Measurements from ENCODE around the gene MBD2. TPM values are rescaled to one million over a fixed set of nuclear protein-coding genes. Genes with fewer than 3 reads are reported as not detected.

Gene MBD2
- total and polyA plus RNA-seq, 4 donors, result 9.2 to 16.2 (median 11.4) TPM

GRCh38 chr18:54134053-54134452 lies 90.4 kb downstream of the MBD2 start:
- no peak for DNase-seq (ENCODE audit: low spot score)
- Histone ChIP-seq H3K4me3 (ENCODE audit: low read depth in 1 of 3, low read length in 3 of 3) (no peak overlapping the region), H3K9ac (ENCODE audit: low read depth in 1 of 2, low read length in 2 of 2) (no peak overlapping the region), H3K27ac (ENCODE audit: low read depth in 1 of 2, low read length in 2 of 2) (no peak overlapping the region), H3K4me1 (ENCODE audit: control insufficient read depth in 4 of 4, insufficient read depth in 4 of 4, low read length in 3 of 4) (no peaks in the 10 kb centered on the region), H3K36me3 (ENCODE audit: control insufficient read depth in 4 of 4, insufficient read depth in 3 of 4, low read depth in 1 of 4, low read length in 3 of 4) (no peaks in the 10 kb centered on the region), H3K9me3 (ENCODE audit: control insufficient read depth in 4 of 4, low read length in 3 of 4) (no peaks in the 10 kb centered on the region), H3K27me3 (ENCODE audit: control insufficient read depth in 4 of 4, insufficient read depth in 4 of 4, low read length in 3 of 4) (no peaks in the 10 kb centered on the region)
- TF ChIP-seq EGR1 (IDR thresholded peaks at IDR 0.05; ENCODE audit: low read depth in 2 of 2) (no peak), ZBTB33 (IDR thresholded peaks at IDR 0.05) (no peak), NR2F2 (IDR thresholded peaks at IDR 0.05) (no peak), JUND (IDR thresholded peaks at IDR 0.05) (no peak), RAD21 (IDR thresholded peaks at IDR 0.05) (no peak), YY1 (IDR thresholded peaks at IDR 0.05) (no peak), GABPA (IDR thresholded peaks at IDR 0.05 in 1 of 2, conservative IDR thresholded peaks at IDR 0.05 in 1 of 2) (no peak), TAF1 (conservative IDR thresholded peaks at IDR 0.05) (no peak), HNF4G (IDR thresholded peaks at IDR 0.05) (no peak), RXRA (IDR thresholded peaks at IDR 0.05) (no peak), SP1 (IDR thresholded peaks at IDR 0.05) (no peak), FOXA1 (IDR thresholded peaks at IDR 0.05) (no peak), FOXA2 (IDR thresholded peaks at IDR 0.05) (no peak), ATF3 (IDR thresholded peaks at IDR 0.05) (no peak), HNF4A (conservative IDR thresholded peaks at IDR 0.05) (no peak)
- TF ChIP-seq, protein P1, sequence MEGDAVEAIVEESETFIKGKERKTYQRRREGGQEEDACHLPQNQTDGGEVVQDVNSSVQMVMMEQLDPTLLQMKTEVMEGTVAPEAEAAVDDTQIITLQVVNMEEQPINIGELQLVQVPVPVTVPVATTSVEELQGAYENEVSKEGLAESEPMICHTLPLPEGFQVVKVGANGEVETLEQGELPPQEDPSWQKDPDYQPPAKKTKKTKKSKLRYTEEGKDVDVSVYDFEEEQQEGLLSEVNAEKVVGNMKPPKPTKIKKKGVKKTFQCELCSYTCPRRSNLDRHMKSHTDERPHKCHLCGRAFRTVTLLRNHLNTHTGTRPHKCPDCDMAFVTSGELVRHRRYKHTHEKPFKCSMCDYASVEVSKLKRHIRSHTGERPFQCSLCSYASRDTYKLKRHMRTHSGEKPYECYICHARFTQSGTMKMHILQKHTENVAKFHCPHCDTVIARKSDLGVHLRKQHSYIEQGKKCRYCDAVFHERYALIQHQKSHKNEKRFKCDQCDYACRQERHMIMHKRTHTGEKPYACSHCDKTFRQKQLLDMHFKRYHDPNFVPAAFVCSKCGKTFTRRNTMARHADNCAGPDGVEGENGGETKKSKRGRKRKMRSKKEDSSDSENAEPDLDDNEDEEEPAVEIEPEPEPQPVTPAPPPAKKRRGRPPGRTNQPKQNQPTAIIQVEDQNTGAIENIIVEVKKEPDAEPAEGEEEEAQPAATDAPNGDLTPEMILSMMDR (IDR thresholded peaks at IDR 0.05; ENCODE audit: low read depth, low read length, missing input control), result no peak
- TF ChIP-seq, protein P2, sequence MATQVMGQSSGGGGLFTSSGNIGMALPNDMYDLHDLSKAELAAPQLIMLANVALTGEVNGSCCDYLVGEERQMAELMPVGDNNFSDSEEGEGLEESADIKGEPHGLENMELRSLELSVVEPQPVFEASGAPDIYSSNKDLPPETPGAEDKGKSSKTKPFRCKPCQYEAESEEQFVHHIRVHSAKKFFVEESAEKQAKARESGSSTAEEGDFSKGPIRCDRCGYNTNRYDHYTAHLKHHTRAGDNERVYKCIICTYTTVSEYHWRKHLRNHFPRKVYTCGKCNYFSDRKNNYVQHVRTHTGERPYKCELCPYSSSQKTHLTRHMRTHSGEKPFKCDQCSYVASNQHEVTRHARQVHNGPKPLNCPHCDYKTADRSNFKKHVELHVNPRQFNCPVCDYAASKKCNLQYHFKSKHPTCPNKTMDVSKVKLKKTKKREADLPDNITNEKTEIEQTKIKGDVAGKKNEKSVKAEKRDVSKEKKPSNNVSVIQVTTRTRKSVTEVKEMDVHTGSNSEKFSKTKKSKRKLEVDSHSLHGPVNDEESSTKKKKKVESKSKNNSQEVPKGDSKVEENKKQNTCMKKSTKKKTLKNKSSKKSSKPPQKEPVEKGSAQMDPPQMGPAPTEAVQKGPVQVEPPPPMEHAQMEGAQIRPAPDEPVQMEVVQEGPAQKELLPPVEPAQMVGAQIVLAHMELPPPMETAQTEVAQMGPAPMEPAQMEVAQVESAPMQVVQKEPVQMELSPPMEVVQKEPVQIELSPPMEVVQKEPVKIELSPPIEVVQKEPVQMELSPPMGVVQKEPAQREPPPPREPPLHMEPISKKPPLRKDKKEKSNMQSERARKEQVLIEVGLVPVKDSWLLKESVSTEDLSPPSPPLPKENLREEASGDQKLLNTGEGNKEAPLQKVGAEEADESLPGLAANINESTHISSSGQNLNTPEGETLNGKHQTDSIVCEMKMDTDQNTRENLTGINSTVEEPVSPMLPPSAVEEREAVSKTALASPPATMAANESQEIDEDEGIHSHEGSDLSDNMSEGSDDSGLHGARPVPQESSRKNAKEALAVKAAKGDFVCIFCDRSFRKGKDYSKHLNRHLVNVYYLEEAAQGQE (IDR thresholded peaks at IDR 0.05), result no peak
- TF ChIP-seq, protein P3, sequence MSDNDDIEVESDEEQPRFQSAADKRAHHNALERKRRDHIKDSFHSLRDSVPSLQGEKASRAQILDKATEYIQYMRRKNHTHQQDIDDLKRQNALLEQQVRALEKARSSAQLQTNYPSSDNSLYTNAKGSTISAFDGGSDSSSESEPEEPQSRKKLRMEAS (IDR thresholded peaks at IDR 0.05), result no peak

Data from liver (tissue), 9 donors.